22Rv1 (cell line): Measurements from ENCODE around the gene GBGT1.

ENCODE experiments used
- H3K27ac ChIP-seq: fragments of 450-650 bp; 2 replicates; pipeline ENCODE4 v1.5.1; 2017
- ZFX ChIP-seq: fragments of 450-650 bp; IDR thresholded peaks from 2 replicates; pipeline ENCODE4 v1.6.1; 2017; ENCODE audit warnings: antibody characterized with exemption, borderline replicate concordance
- TF ChIP-seq, protein P1 (sequence below): fragments of 450-650 bp; IDR thresholded peaks from 2 replicates; pipeline ENCODE4 v1.5.1; 2017; ENCODE audit warnings: mild to moderate bottlenecking

The GBGT1 gene

DNA sequence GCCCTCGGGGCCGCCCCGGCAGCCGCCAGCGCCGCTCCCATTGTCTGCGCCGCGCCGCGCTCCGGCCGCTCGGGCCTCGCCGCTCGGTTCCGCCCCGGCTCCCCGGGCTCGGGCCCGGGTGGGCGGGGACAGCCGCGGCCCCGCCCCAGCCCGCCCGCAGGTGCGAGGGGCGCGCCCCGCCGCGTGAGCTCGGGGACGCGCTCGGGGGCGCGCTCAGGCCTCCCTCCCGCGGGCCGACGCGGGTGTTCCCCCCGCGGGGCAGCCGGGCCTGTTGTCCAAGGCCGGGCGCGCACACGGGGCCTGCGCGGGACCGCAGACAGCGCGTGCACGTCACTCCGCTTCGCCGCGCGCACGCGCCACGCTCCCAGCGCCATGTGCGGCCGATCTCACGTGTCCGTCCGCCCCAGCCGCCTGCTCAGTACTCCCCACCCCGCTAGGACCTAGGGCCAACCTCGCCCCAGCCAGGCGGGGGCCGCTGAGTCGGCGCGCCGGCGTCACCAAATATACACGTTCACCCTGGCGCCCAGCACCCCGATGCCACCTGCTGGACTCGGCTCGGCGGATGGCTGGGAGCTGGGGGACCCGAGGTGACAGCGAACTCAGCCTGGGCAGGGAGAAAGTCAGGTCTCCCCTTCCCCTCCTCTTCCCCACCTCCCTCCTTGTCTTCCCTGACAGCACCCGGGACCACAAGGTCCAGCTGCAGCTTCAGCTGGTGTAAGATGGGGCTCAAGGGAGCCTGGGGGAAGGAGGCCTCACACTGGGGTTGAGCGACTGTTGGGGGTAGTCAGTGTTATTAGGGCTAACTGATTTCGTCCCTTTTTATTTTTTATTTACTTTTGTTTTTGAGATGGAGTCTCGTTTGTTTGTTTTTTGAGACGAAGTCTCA is 14.3 kb downstream of the GBGT1 start:
- TF ChIP-seq, protein P1, sequence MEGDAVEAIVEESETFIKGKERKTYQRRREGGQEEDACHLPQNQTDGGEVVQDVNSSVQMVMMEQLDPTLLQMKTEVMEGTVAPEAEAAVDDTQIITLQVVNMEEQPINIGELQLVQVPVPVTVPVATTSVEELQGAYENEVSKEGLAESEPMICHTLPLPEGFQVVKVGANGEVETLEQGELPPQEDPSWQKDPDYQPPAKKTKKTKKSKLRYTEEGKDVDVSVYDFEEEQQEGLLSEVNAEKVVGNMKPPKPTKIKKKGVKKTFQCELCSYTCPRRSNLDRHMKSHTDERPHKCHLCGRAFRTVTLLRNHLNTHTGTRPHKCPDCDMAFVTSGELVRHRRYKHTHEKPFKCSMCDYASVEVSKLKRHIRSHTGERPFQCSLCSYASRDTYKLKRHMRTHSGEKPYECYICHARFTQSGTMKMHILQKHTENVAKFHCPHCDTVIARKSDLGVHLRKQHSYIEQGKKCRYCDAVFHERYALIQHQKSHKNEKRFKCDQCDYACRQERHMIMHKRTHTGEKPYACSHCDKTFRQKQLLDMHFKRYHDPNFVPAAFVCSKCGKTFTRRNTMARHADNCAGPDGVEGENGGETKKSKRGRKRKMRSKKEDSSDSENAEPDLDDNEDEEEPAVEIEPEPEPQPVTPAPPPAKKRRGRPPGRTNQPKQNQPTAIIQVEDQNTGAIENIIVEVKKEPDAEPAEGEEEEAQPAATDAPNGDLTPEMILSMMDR = no peak
- TF ChIP-seq ZFX = no peak
- H3K27ac ChIP-seq = peak overlapping the region; percentile 88

GRCh38 chr9:133148199-133149129 is 15.2 kb downstream of the GBGT1 start:
- no peak for TF ChIP-seq ZFX
- TF ChIP-seq, protein P1 = no peak
- peak overlapping the region; percentile 88 for H3K27ac ChIP-seq

- TF ChIP-seq, protein P1 = peak; percentile 95
- no peak for TF ChIP-seq ZFX
- H3K27ac ChIP-seq = peak overlapping the region; percentile 88
Measured at GRCh38 chr9:133147412-133148198, 16.1 kb downstream of the GBGT1 start.

GRCh38 chr9:133146746-133147411 is 16.8 kb downstream of the GBGT1 start:
- no peak for TF ChIP-seq ZFX
- no peak overlapping the region for H3K27ac ChIP-seq

- TF ChIP-seq ZFX = no peak
- TF ChIP-seq, protein P1 = no peak
- H3K27ac ChIP-seq = no peak overlapping the region
Measured at GRCh38 chr9:133144904-133145851, 18.5 kb downstream of the GBGT1 start.

DNA sequence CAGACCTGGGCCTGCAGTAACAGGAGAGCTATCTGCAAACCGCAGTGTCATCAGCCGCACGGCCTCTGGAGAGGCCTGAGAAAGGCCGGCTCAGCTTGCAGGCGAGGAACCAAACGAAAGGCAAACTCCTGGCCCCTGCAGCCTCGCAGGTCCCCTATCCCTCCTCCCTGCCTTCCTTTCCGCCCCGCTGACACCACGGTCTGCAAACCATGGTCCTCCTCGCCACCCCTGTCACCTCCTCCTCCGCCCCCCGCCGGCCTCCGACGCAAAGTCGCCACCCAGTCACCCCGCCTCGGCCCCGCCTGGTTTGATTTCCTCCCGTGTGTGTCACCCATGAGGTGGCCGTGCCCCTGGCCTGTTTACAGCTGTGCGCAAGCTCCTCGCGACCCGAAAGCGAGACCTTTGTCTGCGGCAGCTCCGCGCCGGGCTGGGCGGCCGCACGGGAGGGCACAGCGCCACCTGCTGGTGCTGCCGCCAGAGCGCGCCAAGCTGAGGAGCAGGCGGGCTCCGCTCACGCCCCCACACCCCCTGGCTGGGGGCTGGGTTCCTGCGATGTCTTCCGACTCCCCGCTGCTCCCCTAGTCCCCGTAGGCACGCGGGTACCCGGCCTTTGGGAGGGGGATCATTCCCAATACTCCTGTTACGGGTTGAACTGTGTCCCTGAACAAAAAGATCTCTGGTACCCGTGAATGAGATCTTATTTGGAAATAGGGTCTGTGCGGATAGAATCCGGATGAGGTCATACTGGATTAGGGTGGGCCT is 19.4 kb downstream of the GBGT1 start:
- no peak for TF ChIP-seq ZFX
- TF ChIP-seq, protein P1 = peak; percentile 99
- no peak overlapping the region for H3K27ac ChIP-seq
